RWPE2 (cell line): ENCODE results near the gene ZNF507.
A peak's percentile ranks its signal among the peaks of the same experiment; 100 is the strongest.

ENCODE experiments used
- ATAC-seq: fragments of 200-7000 bp; cut with Tn5 transposase; 3 replicates; pipeline ENCODE4 v1.9.1; 2021; ENCODE audit warnings: low read depth
- DNase-seq: peaks from one replicate; pipeline ENCODE4 v3.0.0-alpha.2; 2020; ENCODE audit warnings: low spot score
- H3K27ac ChIP-seq: fragments of 450-650 bp; 2 replicates; pipeline ENCODE4 v1.5.1; 2017; ENCODE audit warnings: mild to moderate bottlenecking; ENCODE audit not compliant: poor library complexity, severe bottlenecking
- H3K27me3 ChIP-seq: fragments of 250-450 bp; sonication (Bioruptor Pico); 2 replicates; pipeline ENCODE4 v1.5.1; 2021; ENCODE audit warnings: mild to moderate bottlenecking, moderate library complexity; ENCODE audit not compliant: insufficient read depth, poor library complexity, severe bottlenecking
- H3K36me3 ChIP-seq: fragments of 250-450 bp; sonication (Bioruptor Pico); 2 replicates; pipeline ENCODE4 v1.5.1; 2020; ENCODE audit warnings: low read depth, mild to moderate bottlenecking, moderate library complexity
- H3K4me1 ChIP-seq: fragments of 250-450 bp; sonication (Bioruptor Pico); 2 replicates; pipeline ENCODE4 v1.5.1; 2021; ENCODE audit warnings: mild to moderate bottlenecking, moderate library complexity; ENCODE audit not compliant: insufficient read depth, poor library complexity, severe bottlenecking
- H3K4me3 ChIP-seq: fragments of 250-450 bp; sonication (Bioruptor Pico); 2 replicates; pipeline ENCODE4 v1.5.1; 2021; ENCODE audit warnings: mild to moderate bottlenecking, moderate library complexity; ENCODE audit not compliant: severe bottlenecking
- H3K9me3 ChIP-seq: fragments of 250-450 bp; sonication (Bioruptor Pico); 2 replicates; pipeline ENCODE4 v1.5.1; 2021; ENCODE audit warnings: mild to moderate bottlenecking, moderate library complexity; ENCODE audit not compliant: severe bottlenecking
- TF ChIP-seq, protein P1 (sequence below): fragments of 450-650 bp; IDR thresholded peaks from one replicate; pipeline ENCODE4 v1.5.1; 2017; ENCODE audit warnings: mild to moderate bottlenecking, moderate library complexity; ENCODE audit not compliant: poor library complexity, severe bottlenecking

The ZNF507 gene

DNA sequence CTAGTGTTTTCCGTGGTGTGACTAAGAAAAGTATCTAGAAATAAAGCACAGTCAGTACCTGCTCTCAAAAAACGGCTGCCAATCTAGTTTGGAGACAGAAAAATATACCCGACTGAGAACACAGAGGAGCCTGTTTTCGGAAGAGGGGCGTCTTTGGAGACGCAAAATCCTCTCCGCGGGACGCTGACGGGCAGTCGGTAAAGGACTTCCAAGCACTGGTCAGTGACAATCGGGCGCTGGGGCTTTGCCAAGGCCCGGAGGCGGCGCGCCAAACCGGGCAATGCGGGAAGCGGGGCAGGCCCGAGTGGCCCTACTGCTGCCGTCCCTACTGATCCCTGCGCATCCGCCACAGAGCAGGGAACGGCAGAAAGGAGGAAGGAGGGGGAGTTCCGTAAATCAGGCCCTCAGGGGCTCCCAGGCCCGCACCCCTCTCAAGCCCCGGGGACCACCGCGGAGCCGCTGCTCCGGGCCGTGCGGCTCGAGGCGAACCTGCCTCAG lies 59.6 kb downstream of the ZNF507 start:
- DNase-seq, result peak; percentile 52
- H3K27me3 ChIP-seq, result no peaks in the 10 kb centered on the region

GRCh38 chr19:32405431-32406160 lies 60.2 kb downstream of the ZNF507 start, which contains the start of gene DPY19L3:
Gene DPY19L3 (plus strand): TSS chr19:32405770. CDS start chr19:32408254, 2,484 bp downstream.
- Histone ChIP-seq H3K4me3 (peak within 1 kb of the TSS; percentile 91), H3K4me1 (peaks cover 13% of the 10 kb centered on the region), H3K9me3 (no peaks in the 10 kb centered on the region), H3K27me3 (no peaks in the 10 kb centered on the region), H3K27ac (peak within 1 kb of the TSS; percentile 68), H3K36me3 (peaks cover 20% of the 10 kb centered on the region)
- ATAC-seq, result peak; percentile 94
- DNase-seq, result peak; percentile 93
- TF ChIP-seq, protein P1, sequence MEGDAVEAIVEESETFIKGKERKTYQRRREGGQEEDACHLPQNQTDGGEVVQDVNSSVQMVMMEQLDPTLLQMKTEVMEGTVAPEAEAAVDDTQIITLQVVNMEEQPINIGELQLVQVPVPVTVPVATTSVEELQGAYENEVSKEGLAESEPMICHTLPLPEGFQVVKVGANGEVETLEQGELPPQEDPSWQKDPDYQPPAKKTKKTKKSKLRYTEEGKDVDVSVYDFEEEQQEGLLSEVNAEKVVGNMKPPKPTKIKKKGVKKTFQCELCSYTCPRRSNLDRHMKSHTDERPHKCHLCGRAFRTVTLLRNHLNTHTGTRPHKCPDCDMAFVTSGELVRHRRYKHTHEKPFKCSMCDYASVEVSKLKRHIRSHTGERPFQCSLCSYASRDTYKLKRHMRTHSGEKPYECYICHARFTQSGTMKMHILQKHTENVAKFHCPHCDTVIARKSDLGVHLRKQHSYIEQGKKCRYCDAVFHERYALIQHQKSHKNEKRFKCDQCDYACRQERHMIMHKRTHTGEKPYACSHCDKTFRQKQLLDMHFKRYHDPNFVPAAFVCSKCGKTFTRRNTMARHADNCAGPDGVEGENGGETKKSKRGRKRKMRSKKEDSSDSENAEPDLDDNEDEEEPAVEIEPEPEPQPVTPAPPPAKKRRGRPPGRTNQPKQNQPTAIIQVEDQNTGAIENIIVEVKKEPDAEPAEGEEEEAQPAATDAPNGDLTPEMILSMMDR, result no peak

More for the DNA sequence above, 59.6 kb downstream of the ZNF507 start:
- H3K36me3 ChIP-seq, result peaks cover 13% of the 10 kb centered on the region
- peaks cover 13% of the 10 kb centered on the region for H3K4me1 ChIP-seq
- H3K9me3 ChIP-seq, result no peaks in the 10 kb centered on the region
- no peak; the same call in 1 of the 3 replicates for ATAC-seq
- TF ChIP-seq, protein P1, result no peak
- peak overlapping the region; percentile 91 for H3K4me3 ChIP-seq
- H3K27ac ChIP-seq, result peak overlapping the region; percentile 68

- no peaks in the 10 kb centered on the region for H3K27me3 ChIP-seq
- DNase-seq (no peak), ATAC-seq (no peak)
- H3K27ac ChIP-seq, result peak overlapping the region; percentile 68
- H3K9me3 ChIP-seq, result no peaks in the 10 kb centered on the region
- peaks cover 27% of the 10 kb centered on the region for H3K36me3 ChIP-seq
- peak overlapping the region; percentile 91 for H3K4me3 ChIP-seq
- TF ChIP-seq, protein P1, result no peak
- H3K4me1 ChIP-seq, result peaks cover 13% of the 10 kb centered on the region
Observed at GRCh38 chr19:32406161-32407003, 61.0 kb downstream of the ZNF507 start.

- peak overlapping the region; percentile 68 for H3K27ac ChIP-seq
- H3K9me3 ChIP-seq, result no peaks in the 10 kb centered on the region
- H3K4me1 ChIP-seq, result peaks cover 13% of the 10 kb centered on the region
- H3K27me3 ChIP-seq, result no peaks in the 10 kb centered on the region
- H3K4me3 ChIP-seq, result no peak overlapping the region
- peaks cover 35% of the 10 kb centered on the region for H3K36me3 ChIP-seq
- TF ChIP-seq, protein P1, result no peak
- DNase-seq (no peak), ATAC-seq (no peak)
Observed at GRCh38 chr19:32407004-32407992, 61.9 kb downstream of the ZNF507 start.
